Activated CD8-positive, alpha-beta T cell treated with anti-CD3 and anti-CD28 coated beads for 36 hours (primary cell): ENCODE results near the gene ZNF407. TPM values are rescaled to one million over a fixed set of nuclear protein-coding genes. Genes with fewer than 3 reads are reported as not detected.
"Not testable (repeated sequence)": the region's sequence is repeated elsewhere in the genome, so short reads cannot be mapped to it uniquely, and the experiment has no call there.

Source experiments
- ATAC-seq: fragments of 200-7000 bp; cut with Tn5 transposase; one replicate; pipeline ENCODE4 v1.10.0; 2021; ENCODE audit warnings: mild to moderate bottlenecking, moderate library complexity
- CTCF ChIA-PET: fragments of 350-600 bp; sonication (Branson Sonifier 250); formaldehyde crosslinking; loops from one replicate; lab custom pipeline; 2021; ENCODE audit warnings: antibody characterized with exemption; lab: Charles Lee
- POLR2A ChIA-PET: fragments of 350-600 bp; sonication (Branson Sonifier 250); formaldehyde crosslinking; loops from one replicate; lab custom pipeline; 2021; ENCODE audit warnings: antibody characterized with exemption; lab: Charles Lee
- DNase-seq: peaks from one replicate; pipeline ENCODE4 v3.0.0-alpha.2; 2020
- H3K27ac Mint-ChIP-seq: one replicate; pipeline ENCODE4 v1.8.0; 2021; ENCODE audit warnings: mild to moderate bottlenecking, mixed read lengths
- H3K27me3 Mint-ChIP-seq: one replicate; pipeline ENCODE4 v1.8.0; 2021; ENCODE audit warnings: mixed read lengths
- H3K36me3 Mint-ChIP-seq: one replicate; pipeline ENCODE4 v1.8.0; 2021; ENCODE audit warnings: low read depth, mixed read lengths
- H3K4me1 Mint-ChIP-seq: one replicate; pipeline ENCODE4 v1.8.0; 2021; ENCODE audit warnings: low read depth, mixed read lengths
- H3K4me3 Mint-ChIP-seq: one replicate; pipeline ENCODE4 v1.8.0; 2021; ENCODE audit warnings: mild to moderate bottlenecking, moderate library complexity, mixed read lengths
- H3K9me3 Mint-ChIP-seq: one replicate; pipeline ENCODE4 v1.8.0; 2021; ENCODE audit warnings: mixed read lengths
- intact Hi-C: fragments of 100-400 bp; cut with micrococcal nuclease; formaldehyde crosslinking; loops from one replicate; pipeline ENCODE4 v1.10.0; 2022
- total RNA-seq, 2 experiments: library from RNA; stranded (reverse); gene quantifications; one replicate each; pipeline ENCODE4 v1.2.3, GENCODE V29; 2021
- TF ChIP-seq, protein P1 (sequence below): fragments of 200-600 bp; IDR thresholded peaks from one replicate; pipeline ENCODE4 v1.8.0; 2022; ENCODE audit warnings: antibody characterized with exemption, mild to moderate bottlenecking

The ZNF407 gene
- total RNA-seq, 2 experiments from 2014 or later: 9.9 to 10.8 TPM

DNA sequence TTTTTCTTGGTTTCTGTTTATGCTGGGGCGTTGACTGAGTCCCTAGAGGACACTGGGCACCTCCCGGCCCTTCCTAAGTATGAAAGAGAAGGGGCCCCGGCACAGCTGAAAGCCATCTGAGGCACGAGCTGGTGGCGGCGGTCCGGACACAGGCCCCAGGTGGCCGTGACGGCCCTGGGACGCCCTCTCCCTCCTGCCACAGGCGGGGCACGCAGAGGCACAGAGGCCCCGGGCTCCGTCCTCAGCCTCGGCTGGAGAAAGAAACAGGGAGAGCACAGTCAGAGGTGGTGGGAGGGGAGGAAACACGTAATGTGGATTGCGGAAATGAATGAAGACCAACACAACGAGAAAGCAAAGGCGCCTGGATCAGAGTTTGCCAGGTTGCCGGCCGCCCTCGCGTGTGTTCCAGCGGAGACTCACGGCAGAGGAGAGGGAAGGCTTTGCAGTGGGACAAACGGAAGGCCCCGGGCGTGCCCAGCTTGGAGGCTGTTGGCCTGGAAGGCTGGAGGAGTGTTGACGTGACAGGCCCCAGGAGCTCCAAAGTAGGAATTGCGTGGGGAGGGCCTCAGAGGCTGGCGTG lies 492.2 kb downstream of the ZNF407 start:
- Mint-ChIP-seq H3K9me3 (no peaks in the 10 kb centered on the region), H3K4me1 (no peaks in the 10 kb centered on the region), H3K36me3 (no peaks in the 10 kb centered on the region), H3K27ac (no peak overlapping the region), H3K4me3 (no peak overlapping the region), H3K27me3 (no peaks in the 10 kb centered on the region)
- POLR2A ChIA-PET: interaction anchor here (0.7 kb wide), 1 partner anchor 47 kb away, joined by 3 read pairs; no protein-coding TSS in a partner anchor
- CTCF ChIA-PET: no interaction called here
- TF ChIP-seq, protein P1, sequence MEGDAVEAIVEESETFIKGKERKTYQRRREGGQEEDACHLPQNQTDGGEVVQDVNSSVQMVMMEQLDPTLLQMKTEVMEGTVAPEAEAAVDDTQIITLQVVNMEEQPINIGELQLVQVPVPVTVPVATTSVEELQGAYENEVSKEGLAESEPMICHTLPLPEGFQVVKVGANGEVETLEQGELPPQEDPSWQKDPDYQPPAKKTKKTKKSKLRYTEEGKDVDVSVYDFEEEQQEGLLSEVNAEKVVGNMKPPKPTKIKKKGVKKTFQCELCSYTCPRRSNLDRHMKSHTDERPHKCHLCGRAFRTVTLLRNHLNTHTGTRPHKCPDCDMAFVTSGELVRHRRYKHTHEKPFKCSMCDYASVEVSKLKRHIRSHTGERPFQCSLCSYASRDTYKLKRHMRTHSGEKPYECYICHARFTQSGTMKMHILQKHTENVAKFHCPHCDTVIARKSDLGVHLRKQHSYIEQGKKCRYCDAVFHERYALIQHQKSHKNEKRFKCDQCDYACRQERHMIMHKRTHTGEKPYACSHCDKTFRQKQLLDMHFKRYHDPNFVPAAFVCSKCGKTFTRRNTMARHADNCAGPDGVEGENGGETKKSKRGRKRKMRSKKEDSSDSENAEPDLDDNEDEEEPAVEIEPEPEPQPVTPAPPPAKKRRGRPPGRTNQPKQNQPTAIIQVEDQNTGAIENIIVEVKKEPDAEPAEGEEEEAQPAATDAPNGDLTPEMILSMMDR: no peak
- ATAC-seq: no peak
- intact Hi-C loops: no loop called here
- no peak for DNase-seq

DNA sequence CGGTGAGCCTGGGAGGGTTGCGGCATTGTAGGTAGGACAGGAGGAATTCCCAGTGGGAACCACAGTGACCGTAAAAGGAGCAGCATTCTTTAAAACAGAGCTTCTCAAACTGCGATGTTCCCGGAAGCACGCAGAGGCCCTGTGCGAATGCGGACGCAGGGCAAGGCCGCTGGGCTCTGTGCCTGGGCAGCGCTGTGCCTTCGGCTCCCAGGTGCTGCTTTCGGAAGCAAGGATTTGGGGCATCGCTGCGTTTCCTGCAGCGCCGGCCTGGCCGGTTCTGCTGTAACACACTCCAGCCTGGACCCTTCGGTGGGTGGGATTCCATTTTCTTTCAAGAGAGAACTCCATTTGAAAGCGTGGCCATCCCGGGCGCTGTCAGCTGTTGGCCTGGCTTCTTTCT lies 492.7 kb downstream of the ZNF407 start:
- intact Hi-C loops: no loop called here
- TF ChIP-seq, protein P1: no peak
- Mint-ChIP-seq H3K9me3 (no peaks in the 10 kb centered on the region), H3K4me3 (no peak overlapping the region), H3K27ac (no peak overlapping the region), H3K4me1 (no peaks in the 10 kb centered on the region), H3K27me3 (no peaks in the 10 kb centered on the region), H3K36me3 (no peaks in the 10 kb centered on the region)
- POLR2A ChIA-PET: interaction anchor here (0.7 kb wide), 1 partner anchor 47 kb away, joined by 3 read pairs; no protein-coding TSS in a partner anchor
- ATAC-seq (no peak), DNase-seq (no peak)
- CTCF ChIA-PET: no interaction called here

DNA sequence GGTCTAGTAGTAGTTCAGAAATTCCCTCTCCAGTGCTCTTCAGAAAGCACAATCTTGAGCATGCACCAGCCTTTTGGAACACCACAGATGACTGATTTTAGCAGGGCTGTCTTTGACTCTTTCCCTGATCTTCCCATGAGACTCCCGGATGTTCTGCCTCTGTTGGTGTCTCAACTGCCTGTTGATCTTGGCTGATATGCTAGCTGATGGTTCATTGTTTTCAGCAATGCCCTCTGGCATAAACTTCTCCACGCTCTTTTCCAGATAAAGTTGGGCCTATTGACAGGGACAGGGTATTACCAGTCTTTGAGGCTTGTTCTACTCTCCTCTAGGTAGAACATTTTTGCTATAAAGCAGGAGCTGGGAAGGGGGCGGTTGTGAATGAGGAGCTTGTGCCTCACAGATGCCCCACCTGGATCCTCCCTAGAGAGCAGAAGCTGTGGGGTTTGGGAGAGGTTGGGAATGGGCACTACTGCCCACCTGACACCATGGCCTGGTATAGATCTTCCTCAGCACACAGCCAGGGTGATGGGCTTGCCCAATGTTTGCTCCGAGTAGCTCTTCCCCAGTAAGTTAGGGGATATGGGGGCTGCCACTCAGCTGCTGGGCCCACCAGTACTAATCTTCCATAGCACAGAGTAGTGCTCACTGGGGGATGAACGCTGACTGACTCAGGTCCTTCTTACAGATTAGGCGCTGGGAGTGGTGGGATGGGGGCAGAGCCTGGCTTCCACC lies 500.0 kb downstream of the ZNF407 start:
- Mint-ChIP-seq H3K4me1 (no peaks in the 10 kb centered on the region), H3K9me3 (peaks cover 5% of the 10 kb centered on the region), H3K4me3 (no peak overlapping the region), H3K27ac (no peak overlapping the region), H3K36me3 (no peaks in the 10 kb centered on the region), H3K27me3 (no peaks in the 10 kb centered on the region)
- CTCF ChIA-PET: no interaction called here
- ATAC-seq (no peak), DNase-seq (no peak)
- POLR2A ChIA-PET: no interaction called here
- intact Hi-C loops: no loop called here
- TF ChIP-seq, protein P1: no peak

DNA sequence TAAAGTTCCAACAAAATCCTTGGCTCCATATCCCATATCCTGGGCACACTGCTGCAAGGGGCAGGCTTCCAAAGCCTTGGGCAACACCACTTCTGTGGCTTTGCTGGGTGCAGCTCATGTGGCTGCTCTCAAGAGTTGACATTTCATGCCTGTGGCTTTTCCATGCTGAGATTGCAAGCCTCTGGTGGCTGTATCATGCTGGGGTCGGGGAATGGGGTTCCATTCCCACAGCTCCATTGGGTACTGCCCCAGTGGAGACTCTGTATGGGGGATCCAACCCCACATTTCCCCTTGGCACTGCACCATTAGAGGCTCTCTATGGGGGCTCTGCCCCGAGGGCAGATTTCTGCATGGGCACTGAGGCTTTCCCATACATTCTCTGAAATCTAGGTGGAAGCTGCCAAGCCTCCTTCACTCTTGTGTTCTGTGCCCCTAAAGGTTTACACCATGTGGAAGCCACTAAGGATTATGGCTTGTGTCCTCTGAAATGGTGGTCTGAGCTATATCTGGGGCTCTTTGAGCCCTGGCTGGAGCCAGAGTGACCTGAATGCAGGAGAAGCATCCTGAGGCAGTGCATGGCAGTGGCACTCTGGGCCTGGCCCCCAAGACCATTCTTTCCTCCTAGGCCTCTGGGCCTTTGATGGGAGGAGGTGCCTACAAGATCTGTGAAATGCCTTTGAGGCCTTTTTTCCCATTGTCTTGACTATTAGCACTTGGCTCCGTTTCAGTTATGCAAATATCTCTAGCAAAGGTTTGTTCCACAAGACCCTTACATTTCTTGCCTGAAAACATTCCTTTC lies 503.4 kb downstream of the ZNF407 start:
- ChIA-PET CTCF (no interaction called here), POLR2A (no interaction called here)
- H3K36me3 Mint-ChIP-seq: no peaks in the 10 kb centered on the region
- H3K27ac Mint-ChIP-seq: no peak overlapping the region
- no peaks in the 10 kb centered on the region for H3K27me3 Mint-ChIP-seq
- DNase-seq: no peak
- intact Hi-C loops: no loop called here
- TF ChIP-seq, protein P1: no peak
- H3K4me1 Mint-ChIP-seq: no peaks in the 10 kb centered on the region
- H3K9me3 Mint-ChIP-seq: peaks cover 5% of the 10 kb centered on the region
- H3K4me3 Mint-ChIP-seq: no peak overlapping the region
- no peak for ATAC-seq

DNA sequence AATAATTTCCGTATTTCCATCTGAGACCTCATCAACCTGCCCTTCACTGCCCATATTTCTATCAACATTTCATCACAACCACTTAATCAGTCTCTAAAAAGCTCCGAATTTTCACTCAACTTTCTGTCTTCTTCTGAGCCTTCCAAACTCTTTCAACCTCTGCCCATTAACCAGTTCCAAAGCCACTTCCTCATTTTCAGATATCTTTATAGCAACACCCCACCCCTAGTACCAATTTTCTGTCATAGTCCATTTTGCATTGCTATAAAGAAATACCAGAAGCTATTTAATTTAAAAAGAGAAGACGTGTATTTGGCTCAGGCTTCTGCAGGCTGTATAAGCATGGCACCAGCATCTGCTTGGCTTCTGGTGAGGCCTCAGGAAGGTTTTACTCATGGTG lies 504.2 kb downstream of the ZNF407 start:
- no peak for DNase-seq
- H3K36me3 Mint-ChIP-seq: no peaks in the 10 kb centered on the region
- CTCF ChIA-PET: no interaction called here
- H3K9me3 Mint-ChIP-seq: peaks cover 5% of the 10 kb centered on the region
- no peaks in the 10 kb centered on the region for H3K4me1 Mint-ChIP-seq
- ATAC-seq: no peak
- POLR2A ChIA-PET: no interaction called here
- intact Hi-C loops: no loop called here
- H3K4me3 Mint-ChIP-seq: no peak overlapping the region
- H3K27ac Mint-ChIP-seq: no peak overlapping the region
- H3K27me3 Mint-ChIP-seq: no peaks in the 10 kb centered on the region
- TF ChIP-seq, protein P1: no peak

DNA sequence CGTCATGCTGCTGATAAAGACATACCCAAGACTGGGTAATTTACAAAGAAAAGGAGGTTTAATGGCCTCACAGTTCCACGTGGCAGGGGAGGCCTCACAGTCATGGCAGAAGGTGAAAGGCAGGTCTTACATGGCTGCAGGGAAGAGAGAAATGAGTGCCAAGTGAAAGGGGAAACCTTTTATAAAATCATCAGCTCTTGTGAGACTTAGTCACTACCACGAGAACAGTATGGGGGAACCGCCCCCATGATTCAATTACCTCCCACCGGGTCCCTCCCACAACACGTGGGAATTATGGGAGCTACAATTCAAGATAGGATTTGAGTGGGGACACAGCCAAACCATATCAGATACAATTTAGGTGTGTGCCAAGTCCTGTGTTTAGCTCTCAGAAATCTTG lies 506.4 kb downstream of the ZNF407 start:
- POLR2A ChIA-PET, CTCF ChIA-PET, H3K4me1 Mint-ChIP-seq, intact Hi-C loops, H3K27me3 Mint-ChIP-seq, H3K27ac Mint-ChIP-seq, H3K4me3 Mint-ChIP-seq, ATAC-seq, DNase-seq, H3K9me3 Mint-ChIP-seq, H3K36me3 Mint-ChIP-seq: not testable (repeated sequence)
